ENCODE data around the gene ENDOV. TPM values are rescaled to one million over a fixed set of nuclear protein-coding genes. Genes with fewer than 3 reads are reported as not detected.

The ENDOV gene
- total RNA-seq, 3 donors from 2014 or later = 24.1 to 29.7 (median 24.9) TPM

DNA sequence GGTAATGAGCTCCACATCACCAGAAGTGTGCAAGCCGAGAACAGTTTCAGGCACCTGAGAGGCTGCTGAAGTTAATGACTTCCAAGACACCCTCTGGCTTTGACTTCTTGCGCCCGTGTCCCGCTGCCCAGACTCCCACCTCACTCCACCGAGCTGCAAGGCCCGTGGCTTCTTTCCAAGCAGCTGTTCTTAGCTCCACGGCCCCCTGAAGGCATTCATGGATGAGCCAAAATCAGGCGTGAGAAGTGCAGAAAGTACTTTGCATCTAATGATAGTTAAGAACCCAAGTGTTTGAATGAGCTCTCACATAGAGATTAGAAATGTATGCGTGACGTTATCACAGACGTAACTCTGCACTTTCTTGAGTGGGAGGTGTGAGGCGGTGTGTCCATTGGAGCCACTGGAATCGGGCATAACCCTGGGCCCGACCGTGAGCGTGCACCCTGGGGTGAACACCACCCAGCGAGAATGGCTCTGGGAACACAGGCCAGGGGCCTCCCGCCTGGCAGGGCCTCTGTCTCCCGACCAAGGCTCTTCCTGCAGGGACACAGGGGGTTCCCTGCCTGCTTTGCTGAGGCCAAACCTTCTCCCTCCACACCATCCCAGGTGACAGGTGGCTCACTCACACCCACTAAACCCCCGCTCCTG is 50.5 kb downstream of the ENDOV start:
- Histone ChIP-seq H3K4me3 (no peak overlapping the region), H3K9me3 (no peaks in the 10 kb centered on the region), H3K36me3 (ENCODE audit: low read depth) (no peaks in the 10 kb centered on the region), H3K4me1 (ENCODE audit: low read depth) (no peaks in the 10 kb centered on the region)
- no peak for ATAC-seq
- TF ChIP-seq, protein P1, sequence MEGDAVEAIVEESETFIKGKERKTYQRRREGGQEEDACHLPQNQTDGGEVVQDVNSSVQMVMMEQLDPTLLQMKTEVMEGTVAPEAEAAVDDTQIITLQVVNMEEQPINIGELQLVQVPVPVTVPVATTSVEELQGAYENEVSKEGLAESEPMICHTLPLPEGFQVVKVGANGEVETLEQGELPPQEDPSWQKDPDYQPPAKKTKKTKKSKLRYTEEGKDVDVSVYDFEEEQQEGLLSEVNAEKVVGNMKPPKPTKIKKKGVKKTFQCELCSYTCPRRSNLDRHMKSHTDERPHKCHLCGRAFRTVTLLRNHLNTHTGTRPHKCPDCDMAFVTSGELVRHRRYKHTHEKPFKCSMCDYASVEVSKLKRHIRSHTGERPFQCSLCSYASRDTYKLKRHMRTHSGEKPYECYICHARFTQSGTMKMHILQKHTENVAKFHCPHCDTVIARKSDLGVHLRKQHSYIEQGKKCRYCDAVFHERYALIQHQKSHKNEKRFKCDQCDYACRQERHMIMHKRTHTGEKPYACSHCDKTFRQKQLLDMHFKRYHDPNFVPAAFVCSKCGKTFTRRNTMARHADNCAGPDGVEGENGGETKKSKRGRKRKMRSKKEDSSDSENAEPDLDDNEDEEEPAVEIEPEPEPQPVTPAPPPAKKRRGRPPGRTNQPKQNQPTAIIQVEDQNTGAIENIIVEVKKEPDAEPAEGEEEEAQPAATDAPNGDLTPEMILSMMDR (IDR thresholded peaks at IDR 0.05) = no peak
- no peak for DNase-seq
- intact Hi-C loops (cut with DNase I, micrococcal nuclease) = no loop called here

DNA sequence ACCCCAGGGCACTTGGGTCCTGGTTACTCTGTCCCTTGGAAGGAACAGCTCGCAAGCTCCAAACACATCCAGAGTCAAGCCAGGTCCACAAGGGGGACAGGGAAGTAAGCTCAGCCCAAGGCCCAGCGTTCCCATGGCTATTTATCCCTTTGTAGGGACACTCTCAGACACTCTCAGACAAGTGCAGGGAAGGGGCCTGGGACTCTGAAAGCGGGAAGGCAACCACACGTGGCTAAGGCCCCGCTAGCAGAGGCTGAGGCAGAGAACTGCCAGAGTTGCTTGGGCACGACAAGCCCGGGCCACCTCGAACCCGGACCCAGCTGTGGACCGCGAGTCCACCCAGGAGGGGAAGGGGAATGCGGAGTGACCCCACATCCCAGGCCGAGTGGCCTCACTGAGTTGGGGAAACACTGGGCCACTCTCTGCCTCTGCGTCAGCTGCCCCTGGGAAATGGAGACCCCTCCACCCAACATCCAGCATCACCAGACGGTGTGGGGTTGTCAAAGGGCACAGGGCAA is 51.3 kb downstream of the ENDOV start:
- TF ChIP-seq, protein P1 (IDR thresholded peaks at IDR 0.05) = no peak
- Histone ChIP-seq H3K36me3 (ENCODE audit: low read depth) (no peaks in the 10 kb centered on the region), H3K4me3 (no peak overlapping the region), H3K4me1 (ENCODE audit: low read depth) (no peaks in the 10 kb centered on the region), H3K9me3 (no peaks in the 10 kb centered on the region)
- no peak for DNase-seq
- intact Hi-C loops (cut with DNase I, micrococcal nuclease) = no loop called here
- no peak for ATAC-seq

DNA sequence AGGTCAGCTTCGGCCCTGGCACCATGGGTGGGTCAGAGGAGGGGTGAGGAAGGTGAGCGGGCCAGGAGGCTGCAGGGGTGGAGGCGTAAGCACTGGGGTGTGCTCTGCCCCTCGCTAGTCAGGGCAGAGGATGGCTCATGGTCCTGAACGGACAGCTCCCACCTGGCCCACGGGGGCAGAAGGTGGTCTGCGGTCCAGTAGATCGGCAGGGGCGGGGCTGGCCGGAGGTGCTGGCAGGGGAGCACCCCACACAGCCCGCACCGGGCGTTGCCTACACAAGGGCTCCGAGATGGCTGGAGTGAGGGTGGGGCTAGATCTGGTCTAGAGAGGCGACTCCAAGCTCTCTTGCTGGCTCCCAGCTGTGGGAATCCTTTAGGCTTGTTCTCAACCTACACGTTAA is 53.3 kb downstream of the ENDOV start:
- intact Hi-C loops (cut with DNase I, micrococcal nuclease) = no loop called here
- ATAC-seq = no peak

DNA sequence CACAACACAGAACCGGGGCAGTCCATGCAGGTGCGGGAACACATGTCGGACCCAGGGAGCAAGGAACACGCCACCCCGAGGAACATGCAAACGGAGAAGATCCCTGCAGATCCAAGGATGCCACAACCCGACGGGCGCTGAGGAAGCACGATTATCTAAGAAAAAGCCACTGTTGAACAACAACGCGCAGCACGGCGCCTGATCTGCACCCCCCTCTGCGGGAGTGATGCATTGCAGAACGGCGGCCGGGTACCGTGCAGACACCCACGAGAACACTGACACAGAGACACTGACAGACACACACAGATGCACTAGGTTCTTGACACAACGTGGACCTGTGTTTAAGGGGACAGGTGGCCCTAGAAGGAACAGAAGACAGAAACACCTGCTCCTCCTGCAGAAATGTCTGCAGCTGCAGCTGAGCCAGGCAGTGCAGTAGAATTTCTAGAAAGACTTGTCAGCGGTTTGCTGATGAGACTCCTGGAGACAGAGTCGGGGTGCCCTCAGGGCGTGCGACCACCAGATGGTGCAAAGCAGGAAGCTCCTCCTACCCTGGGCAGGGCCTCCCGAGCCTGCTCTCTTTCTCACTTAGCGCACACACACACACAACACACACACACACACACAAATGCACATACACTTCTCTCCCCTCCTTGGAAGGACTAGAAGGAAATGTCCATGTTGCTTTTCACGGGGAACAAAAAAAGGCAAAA is 54.0 kb downstream of the ENDOV start:
- Histone ChIP-seq H3K9me3 (no peaks in the 10 kb centered on the region), H3K4me3 (no peak overlapping the region), H3K36me3 (ENCODE audit: low read depth) (no peaks in the 10 kb centered on the region), H3K4me1 (ENCODE audit: low read depth) (no peaks in the 10 kb centered on the region)
- intact Hi-C loops (cut with DNase I, micrococcal nuclease) = no loop called here
- TF ChIP-seq, protein P1 (IDR thresholded peaks at IDR 0.05) = no peak
- ATAC-seq (no peak), DNase-seq (no peak)

More for the DNA sequence above, 53.3 kb downstream of the ENDOV start:
- Histone ChIP-seq H3K36me3 (ENCODE audit: low read depth) (no peaks in the 10 kb centered on the region), H3K4me3 (no peak overlapping the region), H3K4me1 (ENCODE audit: low read depth) (no peaks in the 10 kb centered on the region), H3K9me3 (no peaks in the 10 kb centered on the region)
- no peak for DNase-seq
- TF ChIP-seq, protein P1 (IDR thresholded peaks at IDR 0.05) = no peak

DNA sequence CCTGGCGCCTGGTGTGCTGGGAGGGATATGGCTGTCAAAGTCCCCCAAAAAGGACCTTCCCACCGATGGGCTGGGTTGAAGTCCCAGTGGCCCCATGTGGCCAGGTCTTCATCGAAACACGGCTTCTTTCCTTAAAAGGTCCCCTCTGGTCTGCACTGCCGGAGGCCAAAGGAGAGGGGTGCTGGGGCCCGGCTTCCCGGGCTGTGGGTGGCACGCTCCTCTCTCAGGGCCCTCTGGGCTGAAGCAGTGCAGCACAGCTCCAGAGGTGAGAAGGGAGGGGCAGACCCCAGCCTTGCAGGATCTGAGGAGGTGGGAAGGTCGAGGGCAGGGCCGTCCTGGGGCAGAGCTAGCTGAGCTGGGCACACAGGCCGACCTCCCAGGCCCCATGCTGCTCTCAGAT is 54.7 kb downstream of the ENDOV start:
- no peak overlapping the region for H3K4me3 ChIP-seq
- TF ChIP-seq, protein P1 (IDR thresholded peaks at IDR 0.05) = no peak
- no peaks in the 10 kb centered on the region for H3K36me3 ChIP-seq (ENCODE audit: low read depth)
- DNase-seq (no peak), ATAC-seq (no peak)
- H3K4me1 ChIP-seq (ENCODE audit: low read depth) = peaks cover 3% of the 10 kb centered on the region
- intact Hi-C loops (cut with DNase I, micrococcal nuclease) = no loop called here
- H3K9me3 ChIP-seq = no peaks in the 10 kb centered on the region
